OCI-LY7 (cell line): ENCODE measurements around the gene CCDC127. TPM values are rescaled to one million over a fixed set of nuclear protein-coding genes. Genes with fewer than 3 reads are reported as not detected.
"Not testable (repeated sequence)": the region's sequence is repeated elsewhere in the genome, so short reads cannot be mapped to it uniquely, and the experiment has no call there.

Source experiments
- BruUV-seq: library from RNA; stranded (reverse); fragments of 400-500 nt; replicated peaks from 2 replicates; lab custom pipeline; 2021; lab: Mats Ljungman, UMichigan
- CTCF ChIA-PET: fragments of 300-600 bp; sonication (Branson Sonifier 250); formaldehyde crosslinking; loops from one replicate; lab custom pipeline; 2022; ENCODE audit warnings: antibody characterized with exemption; ENCODE audit not compliant: unreplicated experiment; lab: Charles Lee
- POLR2A ChIA-PET: fragments of 300-600 bp; sonication (Branson Sonifier 250); formaldehyde crosslinking; loops from one replicate; lab custom pipeline; 2022; ENCODE audit warnings: antibody characterized with exemption; lab: Charles Lee
- DNase-seq: peaks from one replicate; pipeline ENCODE4 v3.0.0-alpha.2; 2015; ENCODE audit warnings: low spot score
- H2AFZ ChIP-seq: fragments of 200-600 bp; sonication (generic), shearing (Covaris generic); 2 replicates; pipeline ENCODE4 v1.6.1; 2014; ENCODE audit warnings: mild to moderate bottlenecking, antibody characterized with exemption, low read length, moderate library complexity
- H3K27ac ChIP-seq: fragments of 200-600 bp; sonication (generic); 2 replicates; pipeline ENCODE4 v1.5.1; 2014; ENCODE audit warnings: mixed run types, low read depth, mild to moderate bottlenecking, moderate library complexity, low read length, inconsistent platforms; ENCODE audit not compliant: poor library complexity, severe bottlenecking
- H3K36me3 ChIP-seq: fragments of 200-600 bp; sonication (generic); 2 replicates; pipeline ENCODE4 v1.6.1; 2014; ENCODE audit warnings: mild to moderate bottlenecking, antibody characterized with exemption, low read length, moderate library complexity, mixed read lengths; ENCODE audit not compliant: insufficient read depth
- H3K4me1 ChIP-seq: fragments of 200-600 bp; sonication (generic); 2 replicates; pipeline ENCODE4 v1.5.1; 2014; ENCODE audit warnings: mild to moderate bottlenecking, low read length; ENCODE audit not compliant: insufficient read depth, poor library complexity, severe bottlenecking
- H3K4me2 ChIP-seq: fragments of 200-600 bp; sonication (generic); 2 replicates; pipeline ENCODE4 v1.6.1; 2014; ENCODE audit warnings: mild to moderate bottlenecking, low read length
- H3K4me3 ChIP-seq: fragments of 200-600 bp; sonication (generic); 2 replicates; pipeline ENCODE4 v1.5.1; 2014; ENCODE audit warnings: mild to moderate bottlenecking, low read depth, low read length; ENCODE audit not compliant: poor library complexity, severe bottlenecking
- H3K79me2 ChIP-seq: fragments of 200-600 bp; sonication (generic); 2 replicates; pipeline ENCODE4 v1.6.1; 2016; ENCODE audit warnings: low read depth, mild to moderate bottlenecking, low read length, moderate library complexity, mixed read lengths; ENCODE audit not compliant: insufficient read depth
- H3K9me2 ChIP-seq: fragments of 200-600 bp; sonication (generic); 2 replicates; pipeline ENCODE4 v1.6.1; 2016; ENCODE audit warnings: mild to moderate bottlenecking, low read length, mixed read lengths; ENCODE audit not compliant: insufficient read depth
- H3K9me3 ChIP-seq: fragments of 200-600 bp; sonication (generic); 2 replicates; pipeline ENCODE4 v1.6.1; 2014; ENCODE audit warnings: mild to moderate bottlenecking, mixed run types, low read length, mixed read lengths
- H4K20me1 ChIP-seq: fragments of 200-600 bp; sonication (generic); 2 replicates; pipeline ENCODE4 v1.6.1; 2014; ENCODE audit warnings: mild to moderate bottlenecking, antibody characterized with exemption, low read length, moderate library complexity, mixed read lengths; ENCODE audit not compliant: insufficient read depth
- CTCF ChIP-seq: fragments of 200-600 bp; sonication (generic); conservative IDR thresholded peaks from 2 replicates; pipeline ENCODE4 v1.5.1; 2014; ENCODE audit warnings: mild to moderate bottlenecking, antibody characterized with exemption, low read length, moderate library complexity, mixed read lengths
- EZH2phosphoT487 ChIP-seq: fragments of 200-600 bp; sonication (generic); IDR thresholded peaks from 2 replicates; pipeline ENCODE4 v1.6.1; 2018; ENCODE audit warnings: low read depth, borderline replicate concordance, mild to moderate bottlenecking, mixed run types, antibody characterized with exemption, low read length, moderate library complexity, mixed read lengths
- intact Hi-C: fragments of 100-400 bp; cut with micrococcal nuclease; formaldehyde crosslinking; loops from one replicate; pipeline ENCODE4 v1.10.0; 2022; ENCODE audit not compliant: unreplicated experiment
- total RNA-seq, 2 experiments: library from RNA; depleted of rRNA in 1 of 2; stranded (reverse); fragments of >200 nt in 1 of 2; shearing (Covaris generic) in 1 of 2; gene quantifications; 2 replicates each; pipeline ENCODE4 v1.2.3, GENCODE V29; 2014 to 2022

The CCDC127 gene
- total RNA-seq, 2 experiments from 2014 or later, result 10.8 to 12.4 TPM

GRCh38 chr5:254322-254721 lies 36.4 kb upstream of the CCDC127 start:
- H4K20me1 ChIP-seq, H2AFZ ChIP-seq, POLR2A ChIA-PET, H3K4me2 ChIP-seq, intact Hi-C loops, H3K4me1 ChIP-seq, H3K9me3 ChIP-seq, H3K4me3 ChIP-seq, CTCF ChIA-PET, H3K27ac ChIP-seq, H3K9me2 ChIP-seq, H3K79me2 ChIP-seq, BruUV-seq, DNase-seq: not testable (repeated sequence)
- peaks cover 71% of the 10 kb centered on the region for H3K36me3 ChIP-seq

- no peaks in the 10 kb centered on the region for H3K4me1 ChIP-seq
- H3K4me3 ChIP-seq, result no peak overlapping the region
- H3K9me3 ChIP-seq, result no peaks in the 10 kb centered on the region
- H2AFZ ChIP-seq, result no peak overlapping the region
- POLR2A ChIA-PET, result no interaction called here
- no peak for TF ChIP-seq EZH2phosphoT487
- no peak for TF ChIP-seq CTCF
- BruUV-seq, result no TSS peak
- no peaks in the 10 kb centered on the region for H3K79me2 ChIP-seq
- H4K20me1 ChIP-seq, result no peaks in the 10 kb centered on the region
- CTCF ChIA-PET, result no interaction called here
- intact Hi-C loops, result no loop called here
- peaks cover 77% of the 10 kb centered on the region for H3K36me3 ChIP-seq
- no peak overlapping the region for H3K4me2 ChIP-seq
- no peak overlapping the region for H3K27ac ChIP-seq
- DNase-seq, result no peak
- H3K9me2 ChIP-seq, result no peaks in the 10 kb centered on the region
Measured at GRCh38 chr5:252546-252945, 34.6 kb upstream of the CCDC127 start.

- POLR2A ChIA-PET, H3K4me3 ChIP-seq, CTCF ChIA-PET, H3K4me1 ChIP-seq, BruUV-seq, DNase-seq, H3K4me2 ChIP-seq, H4K20me1 ChIP-seq, H3K79me2 ChIP-seq, H3K9me2 ChIP-seq, H3K27ac ChIP-seq, H3K9me3 ChIP-seq, H2AFZ ChIP-seq, intact Hi-C loops: not testable (repeated sequence)
- peaks cover 77% of the 10 kb centered on the region for H3K36me3 ChIP-seq
Measured at GRCh38 chr5:251975-252374, 34.0 kb upstream of the CCDC127 start.

GRCh38 chr5:251538-251937 lies 33.6 kb upstream of the CCDC127 start:
- H3K79me2 ChIP-seq, BruUV-seq, H3K9me3 ChIP-seq, DNase-seq, H2AFZ ChIP-seq, intact Hi-C loops, H4K20me1 ChIP-seq, H3K4me1 ChIP-seq, H3K27ac ChIP-seq, H3K9me2 ChIP-seq, H3K4me2 ChIP-seq, POLR2A ChIA-PET, CTCF ChIA-PET, H3K4me3 ChIP-seq: not testable (repeated sequence)
- H3K36me3 ChIP-seq, result peaks cover 77% of the 10 kb centered on the region

GRCh38 chr5:251016-251415 lies 33.1 kb upstream of the CCDC127 start:
- H3K4me2 ChIP-seq, CTCF ChIA-PET, H3K4me3 ChIP-seq, H2AFZ ChIP-seq, H3K27ac ChIP-seq, H3K4me1 ChIP-seq, intact Hi-C loops, DNase-seq, H3K79me2 ChIP-seq, H3K9me3 ChIP-seq, H4K20me1 ChIP-seq, POLR2A ChIA-PET, H3K9me2 ChIP-seq, BruUV-seq: not testable (repeated sequence)
- peaks cover 77% of the 10 kb centered on the region for H3K36me3 ChIP-seq

- H2AFZ ChIP-seq, H4K20me1 ChIP-seq, H3K4me3 ChIP-seq, CTCF ChIA-PET, H3K9me2 ChIP-seq, H3K27ac ChIP-seq, H3K79me2 ChIP-seq, POLR2A ChIA-PET, H3K4me1 ChIP-seq, DNase-seq, H3K9me3 ChIP-seq, BruUV-seq, intact Hi-C loops, H3K4me2 ChIP-seq: not testable (repeated sequence)
- peaks cover 77% of the 10 kb centered on the region for H3K36me3 ChIP-seq
Measured at GRCh38 chr5:250396-250795, 32.4 kb upstream of the CCDC127 start.
